ENCODE measurements around the gene NPLOC4. TPM values are rescaled to one million over a fixed set of nuclear protein-coding genes. Genes with fewer than 3 reads are reported as not detected.

Gene NPLOC4
- total RNA-seq, 2 experiments from 2014 or later = 84.6 to 89.0 TPM

- ChIA-PET CTCF (interaction anchor here (1.4 kb wide), 1 partner anchor 24 kb away, joined by 6 read pairs; no protein-coding TSS in a partner anchor), POLR2A (no interaction called here)
- no peaks in the 10 kb centered on the region for H3K27me3 Mint-ChIP-seq
- H3K36me3 Mint-ChIP-seq (ENCODE audit: low read depth) = peaks cover 33% of the 10 kb centered on the region
- no peak for DNase-seq
- no peaks in the 10 kb centered on the region for H3K9me3 Mint-ChIP-seq
- no peak overlapping the region for H3K4me3 Mint-ChIP-seq
- peaks cover 1% of the 10 kb centered on the region for H3K4me1 Mint-ChIP-seq
- no peak overlapping the region for H3K27ac Mint-ChIP-seq
Observed at GRCh38 chr17:81577278-81578000, 59.5 kb downstream of the NPLOC4 start.

GRCh38 chr17:81576621-81577277 is 60.2 kb downstream of the NPLOC4 start:
- H3K9me3 Mint-ChIP-seq = no peaks in the 10 kb centered on the region
- ChIA-PET CTCF (interaction anchor here (1.4 kb wide), 1 partner anchor 24 kb away, joined by 6 read pairs; no protein-coding TSS in a partner anchor), POLR2A (no interaction called here)
- no peak overlapping the region for H3K4me3 Mint-ChIP-seq
- no peak for DNase-seq
- peaks cover 36% of the 10 kb centered on the region for H3K36me3 Mint-ChIP-seq (ENCODE audit: low read depth)
- H3K27ac Mint-ChIP-seq = no peak overlapping the region
- peaks cover 1% of the 10 kb centered on the region for H3K4me1 Mint-ChIP-seq
- no peaks in the 10 kb centered on the region for H3K27me3 Mint-ChIP-seq

- POLR2A ChIA-PET = no interaction called here
- Mint-ChIP-seq H3K9me3 (no peaks in the 10 kb centered on the region), H3K4me1 (peaks cover 1% of the 10 kb centered on the region), H3K27me3 (no peaks in the 10 kb centered on the region), H3K27ac (no peak overlapping the region), H3K4me3 (no peak overlapping the region), H3K36me3 (ENCODE audit: low read depth) (peaks cover 41% of the 10 kb centered on the region)
- CTCF ChIA-PET = no interaction called here
- DNase-seq = no peak
Observed at GRCh38 chr17:81575836-81576235, 61.1 kb downstream of the NPLOC4 start.

GRCh38 chr17:81574643-81574956 is 62.3 kb downstream of the NPLOC4 start:
- Mint-ChIP-seq H3K36me3 (ENCODE audit: low read depth) (peaks cover 43% of the 10 kb centered on the region), H3K4me3 (no peak overlapping the region), H3K4me1 (peaks cover 1% of the 10 kb centered on the region), H3K9me3 (no peaks in the 10 kb centered on the region), H3K27me3 (no peaks in the 10 kb centered on the region), H3K27ac (no peak overlapping the region)
- no peak for DNase-seq
- ChIA-PET POLR2A (no interaction called here), CTCF (no interaction called here)

- no peak for DNase-seq
- H3K27ac Mint-ChIP-seq = no peak overlapping the region
- no peaks in the 10 kb centered on the region for H3K27me3 Mint-ChIP-seq
- H3K36me3 Mint-ChIP-seq (ENCODE audit: low read depth) = peaks cover 42% of the 10 kb centered on the region
- no peak overlapping the region for H3K4me3 Mint-ChIP-seq
- H3K4me1 Mint-ChIP-seq = no peaks in the 10 kb centered on the region
- POLR2A ChIA-PET = interaction anchor here (1.4 kb wide), 1 partner anchor 13 kb away, joined by 4 read pairs; no protein-coding TSS in a partner anchor
- CTCF ChIA-PET = no interaction called here
- H3K9me3 Mint-ChIP-seq = no peaks in the 10 kb centered on the region
Observed at GRCh38 chr17:81573794-81574642, 62.9 kb downstream of the NPLOC4 start.

GRCh38 chr17:81572563-81573168 is 64.2 kb downstream of the NPLOC4 start:
- ChIA-PET CTCF (no interaction called here), POLR2A (interaction anchor here (1.4 kb wide), 1 partner anchor 14 kb away, joined by 4 read pairs; no protein-coding TSS in a partner anchor)
- Mint-ChIP-seq H3K4me3 (no peak overlapping the region), H3K27me3 (no peaks in the 10 kb centered on the region), H3K4me1 (no peaks in the 10 kb centered on the region), H3K27ac (no peak overlapping the region), H3K9me3 (no peaks in the 10 kb centered on the region), H3K36me3 (ENCODE audit: low read depth) (peaks cover 49% of the 10 kb centered on the region)
- no peak for DNase-seq

GRCh38 chr17:81570964-81571363 is 65.9 kb downstream of the NPLOC4 start:
- Mint-ChIP-seq H3K27me3 (no peaks in the 10 kb centered on the region), H3K9me3 (no peaks in the 10 kb centered on the region), H3K36me3 (ENCODE audit: low read depth) (peaks cover 53% of the 10 kb centered on the region), H3K4me3 (no peak overlapping the region), H3K4me1 (no peaks in the 10 kb centered on the region), H3K27ac (no peak overlapping the region)
- no peak for DNase-seq
- ChIA-PET POLR2A (no interaction called here), CTCF (no interaction called here)

- H3K27me3 Mint-ChIP-seq = no peaks in the 10 kb centered on the region
- POLR2A ChIA-PET = interaction anchor here (1.1 kb wide), 1 partner anchor 18 kb away, joined by 3 read pairs; the partner anchor contains the start of gene FAAP100
- H3K4me1 Mint-ChIP-seq = no peaks in the 10 kb centered on the region
- no peaks in the 10 kb centered on the region for H3K9me3 Mint-ChIP-seq
- no peak for DNase-seq
- no peak overlapping the region for H3K4me3 Mint-ChIP-seq
- H3K36me3 Mint-ChIP-seq (ENCODE audit: low read depth) = peaks cover 58% of the 10 kb centered on the region
- CTCF ChIA-PET = no interaction called here
- H3K27ac Mint-ChIP-seq = no peak overlapping the region
Observed at GRCh38 chr17:81569986-81570514, 66.9 kb downstream of the NPLOC4 start.

GRCh38 chr17:81568416-81568815 is 68.5 kb downstream of the NPLOC4 start:
- no peak overlapping the region for H3K4me3 Mint-ChIP-seq
- no peak overlapping the region for H3K27ac Mint-ChIP-seq
- no peaks in the 10 kb centered on the region for H3K27me3 Mint-ChIP-seq
- peaks cover 57% of the 10 kb centered on the region for H3K36me3 Mint-ChIP-seq (ENCODE audit: low read depth)
- H3K9me3 Mint-ChIP-seq = no peaks in the 10 kb centered on the region
- POLR2A ChIA-PET = no interaction called here
- H3K4me1 Mint-ChIP-seq = no peaks in the 10 kb centered on the region
- CTCF ChIA-PET = no interaction called here
- DNase-seq = no peak

GRCh38 chr17:81567191-81567590 is 69.7 kb downstream of the NPLOC4 start:
- no peaks in the 10 kb centered on the region for H3K9me3 Mint-ChIP-seq
- no peak overlapping the region for H3K4me3 Mint-ChIP-seq
- no peaks in the 10 kb centered on the region for H3K4me1 Mint-ChIP-seq
- peaks cover 56% of the 10 kb centered on the region for H3K36me3 Mint-ChIP-seq (ENCODE audit: low read depth)
- H3K27me3 Mint-ChIP-seq = no peaks in the 10 kb centered on the region
- H3K27ac Mint-ChIP-seq = no peak overlapping the region
- ChIA-PET CTCF (no interaction called here), POLR2A (interaction anchor here (1.2 kb wide), 1 partner anchor 31 kb away, joined by 4 read pairs; no protein-coding TSS in a partner anchor)
- DNase-seq = no peak

GRCh38 chr17:81566461-81567126 is 70.3 kb downstream of the NPLOC4 start:
- Mint-ChIP-seq H3K9me3 (no peaks in the 10 kb centered on the region), H3K27ac (no peak overlapping the region), H3K36me3 (ENCODE audit: low read depth) (peaks cover 54% of the 10 kb centered on the region), H3K4me1 (no peaks in the 10 kb centered on the region), H3K4me3 (no peak overlapping the region), H3K27me3 (no peaks in the 10 kb centered on the region)
- DNase-seq = no peak
- ChIA-PET POLR2A (interaction anchor here (1.2 kb wide), 1 partner anchor 32 kb away, joined by 4 read pairs; no protein-coding TSS in a partner anchor), CTCF (no interaction called here)

GRCh38 chr17:81565231-81565630 is 71.7 kb downstream of the NPLOC4 start:
- DNase-seq = no peak
- no peaks in the 10 kb centered on the region for H3K4me1 Mint-ChIP-seq
- POLR2A ChIA-PET = no interaction called here
- H3K9me3 Mint-ChIP-seq = no peaks in the 10 kb centered on the region
- peaks cover 57% of the 10 kb centered on the region for H3K36me3 Mint-ChIP-seq (ENCODE audit: low read depth)
- CTCF ChIA-PET = no interaction called here
- H3K4me3 Mint-ChIP-seq = no peak overlapping the region
- H3K27me3 Mint-ChIP-seq = no peaks in the 10 kb centered on the region
- H3K27ac Mint-ChIP-seq = no peak overlapping the region
